Left lung (tissue), 10 donors: ENCODE measurements around the gene CDH13. TPM values are rescaled to one million over a fixed set of nuclear protein-coding genes. Genes with fewer than 3 reads are reported as not detected.

Experiments
- ATAC-seq: fragments of 200-7000 bp; cut with Tn5 transposase; one replicate; pipeline ENCODE4 v1.9.1; 2020; ENCODE audit warnings: moderate library complexity
- DNase-seq, 4 donors: peaks; one replicate each; pipeline ENCODE4 v3.0.0-alpha.2; 2013 to 2020
- H3K27ac ChIP-seq, 2 donors: fragments of 200-600 bp; sonication (generic) in 1 of 2; one replicate each; pipeline versions ENCODE4 v1.5.0 to v1.8.0; 2020 to 2021
- H3K27me3 ChIP-seq, 2 donors: fragments of 200-600 bp; sonication (generic) in 1 of 2; one replicate each; pipeline versions ENCODE4 v1.5.0 to v1.8.0; 2020 to 2021
- H3K36me3 ChIP-seq, 2 donors: fragments of 200-600 bp; sonication (generic) in 1 of 2; one replicate each; pipeline versions ENCODE4 v1.5.0 to v1.8.0; 2020 to 2021
- H3K4me1 ChIP-seq, 2 donors: fragments of 200-600 bp; one replicate each; pipeline ENCODE4 v1.8.0; 2021
- H3K4me3 ChIP-seq, 2 donors: fragments of 200-600 bp; sonication (generic) in 1 of 2; one replicate each; pipeline versions ENCODE4 v1.5.0 to v1.8.0; 2020 to 2021; ENCODE audit warnings: mild to moderate bottlenecking in 1 of 2
- H3K9me3 ChIP-seq, 2 donors: fragments of 200-600 bp; sonication (generic) in 1 of 2; one replicate each; pipeline versions ENCODE4 v1.5.0 to v1.8.0; 2020 to 2021
- intact Hi-C, 2 donors: fragments of 100-400 bp; cut with DNase I; formaldehyde crosslinking; loops; one replicate each; pipeline versions ENCODE4 v1.11.2 to v1.14.2; 2022
- polyA plus RNA-seq, 6 donors: library from polyadenylated mRNA; unstranded; fragments of 120-200 nt; gene quantifications; one replicate each; pipeline ENCODE4 v1.2.1, GENCODE V29; 2013; ENCODE audit not compliant: insufficient read length in 6 of 6
- total RNA-seq, 2 donors: library from RNA; stranded (reverse); fragmentation: NEBNext Ultra II Directional; extraction: Animal tissue kit (Norgen Biotek cat#: 25700); gene quantifications; one replicate each; pipeline ENCODE4 v1.2.1, GENCODE V29; 2021
- TF ChIP-seq, protein P1 (sequence below), 2 donors: fragments of 200-600 bp; sonication (generic) in 1 of 2; IDR thresholded peaks; one replicate each; pipeline versions ENCODE4 v1.5.0 to v1.8.0; 2021; ENCODE audit warnings: antibody characterized with exemption in 2 of 2
- donor health status: DM: no; HTN: yes; CAD: no.
- donor health status: DM: no; HTN: no; CAD: no.

Gene CDH13
- total and polyA plus RNA-seq, 8 donors: 2.7 to 20.3 (median 3.2) TPM

DNA sequence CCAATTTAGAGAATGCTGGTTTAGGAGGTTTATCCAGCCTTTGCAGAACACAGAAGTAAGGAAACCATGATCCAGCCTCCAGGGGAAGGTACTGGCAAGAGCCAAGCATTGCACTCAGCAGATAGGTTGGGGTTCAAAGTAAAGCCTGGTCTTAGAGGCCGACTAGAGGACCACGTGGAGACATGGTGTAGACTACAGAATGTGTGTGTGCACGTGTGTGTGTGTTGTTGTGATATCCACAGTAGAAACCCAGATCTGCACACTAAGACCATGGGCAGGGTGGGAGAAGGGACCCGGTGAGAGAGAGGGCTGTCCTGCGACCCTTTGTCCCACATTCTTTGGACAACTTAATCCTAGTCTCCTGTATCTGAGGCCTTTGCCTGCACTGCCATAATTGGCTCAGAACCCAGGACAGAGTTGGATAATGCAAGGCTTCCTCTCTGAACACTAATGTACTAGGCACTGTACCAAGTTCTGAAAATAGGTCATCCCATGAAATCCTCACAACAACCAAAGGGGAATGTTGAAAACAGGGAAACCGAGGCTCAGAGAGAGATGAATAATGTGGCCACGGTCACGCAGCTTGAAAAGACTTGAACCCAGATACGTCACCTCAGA is 855.9 kb downstream of the CDH13 start:
- Histone ChIP-seq H3K4me1 (no peaks in the 10 kb centered on the region), H3K9me3 (no peaks in the 10 kb centered on the region), H3K4me3 (no peak overlapping the region), H3K27me3 (no peaks in the 10 kb centered on the region), H3K36me3 (no peaks in the 10 kb centered on the region), H3K27ac (no peak overlapping the region)
- ATAC-seq: no peak
- intact Hi-C loops: no loop called here
- DNase-seq: no peak
- TF ChIP-seq, protein P1, sequence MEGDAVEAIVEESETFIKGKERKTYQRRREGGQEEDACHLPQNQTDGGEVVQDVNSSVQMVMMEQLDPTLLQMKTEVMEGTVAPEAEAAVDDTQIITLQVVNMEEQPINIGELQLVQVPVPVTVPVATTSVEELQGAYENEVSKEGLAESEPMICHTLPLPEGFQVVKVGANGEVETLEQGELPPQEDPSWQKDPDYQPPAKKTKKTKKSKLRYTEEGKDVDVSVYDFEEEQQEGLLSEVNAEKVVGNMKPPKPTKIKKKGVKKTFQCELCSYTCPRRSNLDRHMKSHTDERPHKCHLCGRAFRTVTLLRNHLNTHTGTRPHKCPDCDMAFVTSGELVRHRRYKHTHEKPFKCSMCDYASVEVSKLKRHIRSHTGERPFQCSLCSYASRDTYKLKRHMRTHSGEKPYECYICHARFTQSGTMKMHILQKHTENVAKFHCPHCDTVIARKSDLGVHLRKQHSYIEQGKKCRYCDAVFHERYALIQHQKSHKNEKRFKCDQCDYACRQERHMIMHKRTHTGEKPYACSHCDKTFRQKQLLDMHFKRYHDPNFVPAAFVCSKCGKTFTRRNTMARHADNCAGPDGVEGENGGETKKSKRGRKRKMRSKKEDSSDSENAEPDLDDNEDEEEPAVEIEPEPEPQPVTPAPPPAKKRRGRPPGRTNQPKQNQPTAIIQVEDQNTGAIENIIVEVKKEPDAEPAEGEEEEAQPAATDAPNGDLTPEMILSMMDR (IDR thresholded peaks at IDR 0.05): no peak

DNA sequence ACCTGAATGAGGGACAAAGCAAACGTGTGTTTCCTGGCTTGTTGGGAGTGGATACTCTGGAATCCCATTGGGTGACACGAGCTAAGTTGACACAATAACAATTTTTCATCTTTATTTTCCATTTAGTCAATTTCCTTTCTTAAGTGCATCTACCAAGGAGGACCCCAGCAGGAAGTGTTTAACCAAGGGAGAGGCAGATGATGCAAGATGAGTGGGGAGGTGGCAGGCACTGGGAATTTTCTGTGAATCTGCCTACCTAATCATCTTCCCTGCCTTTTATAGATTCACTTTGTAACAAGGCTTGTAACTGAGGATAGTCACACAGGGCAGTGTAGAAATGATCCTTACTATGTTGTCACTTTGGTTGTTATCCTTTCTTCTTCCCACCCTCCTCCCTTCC is 863.3 kb downstream of the CDH13 start:
- TF ChIP-seq, protein P1 (IDR thresholded peaks at IDR 0.05): no peak

GRCh38 chr16:83494459-83494858 is 867.7 kb downstream of the CDH13 start:
- no peaks in the 10 kb centered on the region for H3K9me3 ChIP-seq
- DNase-seq: no peak
- no peak overlapping the region for H3K4me3 ChIP-seq
- intact Hi-C loops: no loop called here
- no peaks in the 10 kb centered on the region for H3K4me1 ChIP-seq
- TF ChIP-seq, protein P1 (IDR thresholded peaks at IDR 0.05): no peak
- no peaks in the 10 kb centered on the region for H3K36me3 ChIP-seq
- H3K27me3 ChIP-seq: no peaks in the 10 kb centered on the region
- H3K27ac ChIP-seq: no peak overlapping the region
- no peak for ATAC-seq

More for the DNA sequence above, 863.3 kb downstream of the CDH13 start:
- Histone ChIP-seq H3K4me3 (no peak overlapping the region), H3K9me3 (no peaks in the 10 kb centered on the region), H3K27ac (no peak overlapping the region), H3K4me1 (no peaks in the 10 kb centered on the region), H3K36me3 (no peaks in the 10 kb centered on the region), H3K27me3 (no peaks in the 10 kb centered on the region)
- intact Hi-C loops: no loop called here
- ATAC-seq: no peak
- no peak for DNase-seq

DNA sequence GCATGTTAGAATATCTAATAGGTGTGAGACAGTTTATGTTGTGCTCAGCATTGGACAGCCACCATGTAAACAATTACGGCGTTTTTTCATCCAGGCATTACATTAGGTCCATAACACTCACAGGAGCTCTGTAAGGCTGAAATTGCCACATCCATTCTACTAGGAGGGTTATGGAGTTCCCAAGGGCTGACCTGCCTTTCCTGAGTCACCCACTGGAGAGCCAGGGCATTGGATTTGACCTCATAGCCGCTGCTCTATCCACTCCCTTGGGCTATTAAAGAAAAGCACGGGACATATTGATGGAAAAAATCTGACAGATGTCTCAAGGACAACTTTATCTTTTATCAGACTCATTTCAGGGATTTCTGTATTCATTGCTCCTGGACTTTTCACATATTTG is 874.7 kb downstream of the CDH13 start:
- intact Hi-C loops: no loop called here
- H3K27ac ChIP-seq: no peak overlapping the region
- DNase-seq (no peak), ATAC-seq (no peak)
- H3K9me3 ChIP-seq: no peaks in the 10 kb centered on the region
- no peaks in the 10 kb centered on the region for H3K27me3 ChIP-seq
- H3K4me1 ChIP-seq: no peaks in the 10 kb centered on the region
- no peaks in the 10 kb centered on the region for H3K36me3 ChIP-seq
- H3K4me3 ChIP-seq: no peak overlapping the region
- TF ChIP-seq, protein P1 (IDR thresholded peaks at IDR 0.05): no peak

GRCh38 chr16:83508295-83508694 is 881.5 kb downstream of the CDH13 start:
- no peaks in the 10 kb centered on the region for H3K9me3 ChIP-seq
- H3K27ac ChIP-seq: no peak overlapping the region
- TF ChIP-seq, protein P1 (IDR thresholded peaks at IDR 0.05): no peak
- ATAC-seq (no peak), DNase-seq (no peak)
- H3K36me3 ChIP-seq: no peaks in the 10 kb centered on the region
- H3K4me3 ChIP-seq: no peak overlapping the region
- no peaks in the 10 kb centered on the region for H3K27me3 ChIP-seq
- intact Hi-C loops: no loop called here
- no peaks in the 10 kb centered on the region for H3K4me1 ChIP-seq
